ENCODE measurements around the gene ARL5A. TPM values are rescaled to one million over a fixed set of nuclear protein-coding genes. Genes with fewer than 3 reads are reported as not detected.

Gene ARL5A
- total RNA-seq, 2 experiments from 2014 or later = 54.6 to 63.2 TPM

DNA sequence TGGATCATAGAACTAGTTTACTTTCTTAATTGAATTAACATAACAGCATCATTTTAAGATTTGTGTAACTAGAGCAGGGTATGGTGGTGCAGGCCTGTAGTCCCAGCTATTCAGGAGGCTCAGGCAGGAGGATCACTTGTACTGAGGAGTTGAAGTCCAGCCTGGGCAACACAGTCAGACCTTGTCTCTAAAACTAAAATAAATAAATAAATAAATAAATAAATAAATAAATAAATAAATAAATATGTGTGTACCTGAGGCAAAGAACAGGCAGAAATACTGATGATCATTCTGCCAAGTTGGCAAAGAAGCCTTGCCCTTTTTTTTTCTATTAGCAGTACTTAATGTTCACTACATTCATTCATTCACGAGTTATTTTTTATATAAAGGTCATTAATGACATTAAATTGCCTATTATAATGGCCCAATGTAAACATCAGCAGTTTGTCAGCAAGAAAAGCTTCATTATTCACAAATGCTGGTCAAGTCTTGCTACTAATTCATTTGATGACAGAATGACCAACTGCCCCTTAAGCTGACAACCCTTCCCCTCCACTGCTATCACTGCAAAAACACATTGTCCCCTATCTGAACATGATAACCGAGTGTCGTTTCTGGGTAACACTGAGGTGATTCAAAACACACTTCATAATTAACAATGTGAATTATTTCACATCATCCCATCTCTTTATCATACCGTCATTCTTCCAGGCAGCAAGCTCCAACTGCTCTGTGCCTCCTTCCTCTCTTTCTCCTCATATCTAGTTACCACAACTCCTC lies 39.0 kb downstream of the ARL5A start:
- H3K9me3 Mint-ChIP-seq = no peaks in the 10 kb centered on the region
- H3K36me3 Mint-ChIP-seq = peaks cover 29% of the 10 kb centered on the region
- intact Hi-C loops (cut with micrococcal nuclease) = no loop called here
- DNase-seq = no peak
- CTCF ChIA-PET = interaction anchor here (0.6 kb wide), 1 partner anchor 15 kb away, joined by 4 read pairs; no protein-coding TSS in a partner anchor
- no peaks in the 10 kb centered on the region for H3K27me3 Mint-ChIP-seq
- H3K27ac Mint-ChIP-seq = no peak overlapping the region
- POLR2A ChIA-PET = no interaction called here
- no peak overlapping the region for H3K4me3 Mint-ChIP-seq
- H3K4me1 Mint-ChIP-seq (ENCODE audit: low read depth) = no peaks in the 10 kb centered on the region

DNA sequence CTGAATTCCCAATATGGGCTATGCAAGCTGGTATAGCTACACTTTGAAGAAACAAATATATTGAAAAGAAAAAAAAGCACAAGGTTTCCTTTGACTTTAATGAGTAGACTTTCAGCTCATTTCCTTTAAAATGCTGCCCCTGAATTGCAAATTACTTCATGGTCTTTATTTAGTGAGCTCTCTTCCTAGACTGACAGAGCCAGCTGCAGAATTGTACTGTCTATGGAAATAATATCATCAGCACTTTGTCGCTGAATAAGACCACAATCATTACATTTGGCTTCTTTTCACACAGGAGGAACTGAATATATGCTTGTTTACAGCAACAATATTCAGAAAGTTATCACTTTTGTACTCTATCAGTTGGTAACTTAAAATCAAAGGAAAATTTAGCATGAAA lies 41.7 kb downstream of the ARL5A start:
- Mint-ChIP-seq H3K27ac (no peak overlapping the region), H3K4me3 (no peak overlapping the region), H3K4me1 (ENCODE audit: low read depth) (no peaks in the 10 kb centered on the region), H3K36me3 (peaks cover 30% of the 10 kb centered on the region), H3K27me3 (no peaks in the 10 kb centered on the region), H3K9me3 (no peaks in the 10 kb centered on the region)
- POLR2A ChIA-PET = no interaction called here
- intact Hi-C loops (cut with micrococcal nuclease) = no loop called here
- no peak for DNase-seq
- CTCF ChIA-PET = interaction anchor here (0.6 kb wide), 1 partner anchor 95 kb away, joined by 4 read pairs; no protein-coding TSS in a partner anchor

DNA sequence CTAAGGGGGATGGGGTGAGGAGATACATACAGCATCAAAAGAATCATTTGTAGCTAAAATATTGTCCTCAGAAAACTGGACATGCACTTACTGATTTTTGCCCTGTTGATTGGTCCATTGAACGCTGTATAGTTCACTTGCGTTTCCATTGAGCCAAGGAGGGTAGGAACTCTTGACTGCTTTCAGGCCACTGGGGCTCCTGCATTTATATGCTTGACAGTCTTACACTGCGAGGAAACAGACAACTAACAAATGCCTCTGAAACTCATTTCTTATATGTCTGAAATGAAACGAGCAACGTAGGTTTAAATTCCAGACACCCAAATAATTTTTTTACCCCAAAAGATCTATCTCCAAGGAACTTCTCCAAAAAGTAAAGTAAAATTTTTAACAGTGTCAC lies 42.1 kb downstream of the ARL5A start:
- Mint-ChIP-seq H3K27me3 (no peaks in the 10 kb centered on the region), H3K36me3 (peaks cover 30% of the 10 kb centered on the region)

DNA sequence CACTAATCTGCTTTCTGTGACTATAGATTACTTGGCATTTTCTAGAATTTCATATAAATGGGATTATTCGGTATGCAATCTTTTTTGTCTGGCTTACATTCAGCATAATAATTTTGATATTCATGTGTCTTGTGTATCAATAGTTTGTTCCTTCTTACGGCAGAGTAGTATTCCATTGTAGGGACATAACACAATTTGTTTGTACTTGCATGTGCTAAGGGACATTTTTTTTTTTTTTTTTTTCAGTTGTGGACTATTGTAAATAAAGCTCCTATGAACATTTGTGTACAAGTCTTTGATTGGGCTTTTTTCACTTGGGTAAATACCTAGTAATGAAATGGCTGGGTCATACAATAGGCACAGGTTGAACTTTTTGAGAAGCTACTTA lies 45.1 kb downstream of the ARL5A start:
- no peak overlapping the region for H3K27ac Mint-ChIP-seq
- intact Hi-C loops (cut with micrococcal nuclease) = no loop called here
- CTCF ChIA-PET = no interaction called here
- H3K4me3 Mint-ChIP-seq = no peak overlapping the region
- H3K4me1 Mint-ChIP-seq (ENCODE audit: low read depth) = no peaks in the 10 kb centered on the region
- H3K36me3 Mint-ChIP-seq = peaks cover 49% of the 10 kb centered on the region
- H3K9me3 Mint-ChIP-seq = peaks cover 10% of the 10 kb centered on the region
- POLR2A ChIA-PET = no interaction called here
- no peaks in the 10 kb centered on the region for H3K27me3 Mint-ChIP-seq
- DNase-seq = no peak

More for the DNA sequence above, 42.1 kb downstream of the ARL5A start:
- ChIA-PET CTCF (interaction anchor here (0.6 kb wide), 1 partner anchor 363 kb away, joined by 3 read pairs; no protein-coding TSS in a partner anchor), POLR2A (no interaction called here)
- Mint-ChIP-seq H3K9me3 (no peaks in the 10 kb centered on the region), H3K4me1 (ENCODE audit: low read depth) (no peaks in the 10 kb centered on the region), H3K4me3 (no peak overlapping the region), H3K27ac (no peak overlapping the region)
- intact Hi-C loops (cut with micrococcal nuclease) = no loop called here
- no peak for DNase-seq

DNA sequence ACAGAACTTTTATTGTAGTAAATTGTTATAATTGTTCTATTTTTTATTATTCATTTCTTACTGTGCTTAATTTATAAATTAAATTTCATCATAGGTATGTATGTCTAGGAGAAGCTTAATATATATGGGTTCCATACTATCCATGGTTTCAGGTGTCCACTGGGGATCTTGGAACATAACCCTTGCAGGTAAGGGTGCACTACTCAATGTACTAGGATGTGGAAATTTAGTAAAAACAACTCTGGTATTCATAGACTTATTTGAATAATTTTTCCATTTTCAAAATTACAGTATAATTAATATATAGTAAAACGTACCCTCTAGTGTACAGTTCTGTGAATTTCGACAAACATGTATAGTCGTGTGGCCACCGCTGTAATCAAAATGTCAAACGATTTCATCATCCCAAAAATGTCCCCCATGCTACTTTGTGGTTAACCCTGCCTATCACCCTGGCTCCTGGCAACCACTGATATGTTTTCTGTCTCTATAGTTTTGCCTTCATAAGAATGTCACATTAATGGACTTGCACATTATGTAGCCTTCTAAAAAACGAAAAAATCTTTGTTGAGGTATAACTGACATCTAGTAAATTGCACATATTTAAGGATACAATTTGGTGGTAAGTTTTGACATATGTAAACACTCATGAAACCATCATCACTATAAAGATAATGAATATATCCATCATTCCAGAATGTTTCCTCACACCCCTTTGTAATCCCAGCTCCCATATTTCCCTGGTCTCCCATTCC lies 45.7 kb downstream of the ARL5A start:
- peaks cover 10% of the 10 kb centered on the region for H3K9me3 Mint-ChIP-seq
- no peak for DNase-seq
- H3K4me3 Mint-ChIP-seq = no peak overlapping the region
- H3K27ac Mint-ChIP-seq = no peak overlapping the region
- H3K4me1 Mint-ChIP-seq (ENCODE audit: low read depth) = no peaks in the 10 kb centered on the region
- no peaks in the 10 kb centered on the region for H3K27me3 Mint-ChIP-seq
- POLR2A ChIA-PET = no interaction called here
- peaks cover 50% of the 10 kb centered on the region for H3K36me3 Mint-ChIP-seq
- CTCF ChIA-PET = no interaction called here
- intact Hi-C loops (cut with micrococcal nuclease) = no loop called here

DNA sequence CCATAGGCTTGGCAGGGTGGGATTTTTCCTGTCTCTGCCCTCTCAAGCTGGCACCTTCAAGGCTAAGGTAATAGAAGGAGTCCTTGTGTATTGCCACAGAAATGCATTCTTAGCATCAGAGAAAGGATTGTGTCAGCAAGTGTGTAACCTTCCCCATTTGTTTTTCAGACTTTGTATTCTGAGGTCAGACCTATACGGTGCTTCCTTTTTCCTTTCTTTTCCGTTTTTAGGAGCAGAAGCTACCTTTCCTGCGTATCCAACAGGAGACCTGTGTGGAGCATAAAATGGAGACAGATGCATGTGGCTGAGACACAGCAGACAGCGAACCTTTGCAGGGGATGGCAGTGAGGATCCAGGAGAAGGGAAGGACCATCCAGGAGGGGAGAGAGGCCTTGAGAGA lies 46.6 kb downstream of the ARL5A start:
- no peaks in the 10 kb centered on the region for H3K27me3 Mint-ChIP-seq
- peaks cover 57% of the 10 kb centered on the region for H3K36me3 Mint-ChIP-seq
- intact Hi-C loops (cut with micrococcal nuclease) = no loop called here
- no peak overlapping the region for H3K27ac Mint-ChIP-seq
- H3K4me1 Mint-ChIP-seq (ENCODE audit: low read depth) = no peaks in the 10 kb centered on the region
- ChIA-PET POLR2A (no interaction called here), CTCF (no interaction called here)
- DNase-seq = no peak
- H3K4me3 Mint-ChIP-seq = no peak overlapping the region
- peaks cover 10% of the 10 kb centered on the region for H3K9me3 Mint-ChIP-seq

DNA sequence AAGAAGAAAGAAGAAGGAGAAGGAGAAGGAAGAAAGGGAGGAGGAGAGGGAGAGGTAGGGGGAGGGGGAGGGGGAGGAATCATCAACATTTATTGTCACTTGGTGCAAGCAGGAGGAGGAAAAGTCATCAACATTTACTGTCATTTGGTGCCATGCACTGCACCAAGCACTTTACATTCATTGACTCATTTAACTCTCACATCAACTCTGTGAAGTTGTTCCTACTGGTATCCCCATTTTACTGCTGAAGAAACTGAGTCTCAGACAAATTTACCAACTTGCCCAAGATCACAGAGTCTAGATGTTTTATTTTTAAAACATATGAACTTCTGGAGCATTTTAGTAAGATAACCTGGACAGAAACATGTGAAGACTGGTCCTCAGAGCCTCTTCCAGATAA lies 47.3 kb downstream of the ARL5A start:
- POLR2A ChIA-PET = no interaction called here
- H3K27ac Mint-ChIP-seq = no peak overlapping the region
- H3K4me1 Mint-ChIP-seq (ENCODE audit: low read depth) = no peaks in the 10 kb centered on the region
- CTCF ChIA-PET = no interaction called here
- H3K4me3 Mint-ChIP-seq = no peak overlapping the region
- no peak for DNase-seq
- H3K9me3 Mint-ChIP-seq = peaks cover 10% of the 10 kb centered on the region
- H3K36me3 Mint-ChIP-seq = peaks cover 65% of the 10 kb centered on the region
- intact Hi-C loops (cut with micrococcal nuclease) = no loop called here
- no peaks in the 10 kb centered on the region for H3K27me3 Mint-ChIP-seq

DNA sequence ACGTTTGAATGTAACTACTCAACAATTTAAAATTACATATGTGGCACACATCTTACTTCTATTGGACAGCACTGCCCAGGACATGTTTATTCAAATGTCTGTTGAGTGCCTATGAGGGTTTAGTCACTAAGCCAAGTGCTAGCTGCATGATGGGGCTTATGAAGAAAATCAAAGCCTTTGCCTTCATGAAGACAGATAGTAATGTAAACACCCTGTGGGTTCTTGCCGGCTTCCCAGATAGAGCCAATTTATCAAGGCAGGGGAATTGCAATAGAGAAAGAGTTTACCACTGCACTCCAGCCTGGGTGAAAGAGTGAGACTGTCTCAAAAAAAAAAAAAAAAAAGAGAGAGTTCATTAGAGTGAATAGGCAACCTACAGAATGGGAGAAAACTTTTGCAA lies 50.3 kb downstream of the ARL5A start:
- no peak for DNase-seq
- H3K27ac Mint-ChIP-seq = no peak overlapping the region
- ChIA-PET POLR2A (no interaction called here), CTCF (no interaction called here)
- peaks cover 10% of the 10 kb centered on the region for H3K9me3 Mint-ChIP-seq
- H3K4me3 Mint-ChIP-seq = no peak overlapping the region
- H3K36me3 Mint-ChIP-seq = peaks cover 54% of the 10 kb centered on the region
- H3K27me3 Mint-ChIP-seq = no peaks in the 10 kb centered on the region
- intact Hi-C loops (cut with micrococcal nuclease) = no loop called here
- peaks cover 4% of the 10 kb centered on the region for H3K4me1 Mint-ChIP-seq (ENCODE audit: low read depth)

DNA sequence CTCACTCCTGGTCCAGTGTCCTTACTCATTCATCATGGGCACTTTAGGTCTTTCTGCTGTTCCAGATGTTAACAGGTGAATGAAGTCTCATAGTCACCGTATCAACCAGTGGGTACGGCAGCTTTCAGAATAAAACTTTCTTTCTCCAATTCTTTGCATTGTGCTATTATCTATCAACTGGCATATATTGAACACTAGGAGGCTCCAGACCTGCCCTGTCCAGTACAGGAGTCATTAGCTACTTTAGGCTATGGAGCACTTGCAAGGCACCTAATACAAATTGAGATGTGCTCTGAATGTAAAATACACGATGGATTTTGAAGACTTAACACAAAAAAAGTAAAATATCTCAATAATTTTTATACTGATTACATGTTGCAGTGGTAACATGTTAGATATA lies 50.7 kb downstream of the ARL5A start:
- intact Hi-C loops (cut with micrococcal nuclease) = no loop called here
- CTCF ChIA-PET = no interaction called here

DNA sequence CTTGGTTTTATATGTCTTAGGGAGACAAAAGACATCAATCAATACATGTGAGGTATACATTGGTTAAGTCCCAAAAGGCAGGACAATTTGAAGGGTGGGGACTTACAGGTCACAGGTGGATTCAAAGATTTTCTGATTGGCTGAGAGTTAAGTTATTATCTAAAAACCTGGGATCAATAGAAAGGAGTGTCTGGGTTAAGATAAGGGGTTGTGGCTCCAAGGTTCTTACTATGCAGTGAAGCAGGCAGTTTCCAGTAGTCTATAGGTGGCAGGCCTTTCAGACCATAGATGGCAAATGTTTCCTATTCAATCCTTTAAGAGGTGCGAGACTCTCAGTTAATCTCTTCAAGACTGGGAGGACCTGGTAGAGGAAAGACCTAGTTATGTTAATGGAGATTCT lies 51.9 kb downstream of the ARL5A start:
- Mint-ChIP-seq H3K36me3 (peaks cover 46% of the 10 kb centered on the region), H3K4me3 (no peak overlapping the region), H3K27me3 (no peaks in the 10 kb centered on the region), H3K4me1 (ENCODE audit: low read depth) (peaks cover 4% of the 10 kb centered on the region), H3K27ac (no peak overlapping the region), H3K9me3 (peaks cover 10% of the 10 kb centered on the region)
- CTCF ChIA-PET = no interaction called here
- no peak for DNase-seq
- POLR2A ChIA-PET = no interaction called here
- intact Hi-C loops (cut with micrococcal nuclease) = no loop called here

More for the DNA sequence above, 50.7 kb downstream of the ARL5A start:
- no peak overlapping the region for H3K27ac Mint-ChIP-seq
- no peaks in the 10 kb centered on the region for H3K27me3 Mint-ChIP-seq
- POLR2A ChIA-PET = no interaction called here
- peaks cover 4% of the 10 kb centered on the region for H3K4me1 Mint-ChIP-seq (ENCODE audit: low read depth)
- H3K36me3 Mint-ChIP-seq = peaks cover 50% of the 10 kb centered on the region
- DNase-seq = no peak
- H3K9me3 Mint-ChIP-seq = peaks cover 10% of the 10 kb centered on the region
- H3K4me3 Mint-ChIP-seq = no peak overlapping the region

DNA sequence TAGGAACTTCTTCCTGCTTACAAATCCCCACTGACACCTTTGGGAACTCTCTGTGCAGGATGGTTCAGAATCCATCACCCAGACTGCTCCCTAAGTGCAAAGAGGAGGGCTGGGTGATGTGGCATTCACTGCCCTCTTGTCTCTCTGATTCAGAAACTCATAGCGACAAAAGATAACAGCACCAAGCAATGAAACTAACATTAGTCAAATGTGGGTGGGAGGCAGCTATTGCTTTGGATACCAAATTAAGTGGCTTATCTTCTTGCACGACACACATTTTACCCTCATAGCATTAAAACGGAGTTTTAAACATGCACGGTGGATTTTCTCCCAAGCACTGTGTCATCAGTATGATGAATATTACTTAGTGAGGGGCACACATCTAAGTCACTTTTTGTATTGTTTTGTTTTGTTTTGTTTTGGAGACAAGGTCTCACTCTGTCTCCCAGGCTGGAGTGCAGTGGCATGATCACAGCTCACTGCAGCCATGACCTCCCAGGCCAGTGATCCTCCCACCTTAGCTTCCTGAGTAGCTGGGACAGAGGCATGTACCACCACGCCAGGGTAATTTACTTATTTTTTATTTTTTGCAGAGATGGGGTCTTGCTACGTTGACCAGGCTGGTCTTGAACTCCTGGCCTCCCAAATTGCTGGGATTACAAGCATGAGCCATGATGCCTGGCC lies 53.0 kb downstream of the ARL5A start:
- ChIA-PET POLR2A (no interaction called here), CTCF (no interaction called here)
- Mint-ChIP-seq H3K4me3 (no peak overlapping the region), H3K9me3 (peaks cover 10% of the 10 kb centered on the region), H3K4me1 (ENCODE audit: low read depth) (peaks cover 4% of the 10 kb centered on the region), H3K27ac (no peak overlapping the region), H3K36me3 (peaks cover 41% of the 10 kb centered on the region), H3K27me3 (no peaks in the 10 kb centered on the region)
- DNase-seq = no peak
- intact Hi-C loops (cut with micrococcal nuclease) = no loop called here

DNA sequence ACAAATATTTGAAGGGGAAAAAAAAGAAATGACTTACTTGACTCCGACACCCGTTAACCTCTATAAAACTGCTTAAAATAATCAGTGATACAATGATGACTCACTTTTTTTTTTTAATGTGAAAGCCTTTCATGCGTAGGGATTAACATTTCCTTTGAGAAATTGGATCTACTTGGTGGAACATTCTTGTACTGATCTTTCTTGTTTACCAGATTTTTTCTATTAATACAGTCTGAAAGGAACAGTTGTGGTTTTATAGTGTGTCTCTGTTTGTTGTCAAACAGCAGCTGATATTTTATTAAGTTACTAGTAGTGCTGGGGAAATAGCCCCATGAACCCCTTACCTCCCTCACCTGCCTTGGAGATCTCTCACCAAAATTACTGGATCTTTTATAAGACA lies 53.7 kb downstream of the ARL5A start:
- no peak for DNase-seq
- ChIA-PET POLR2A (no interaction called here), CTCF (no interaction called here)
- Mint-ChIP-seq H3K9me3 (peaks cover 4% of the 10 kb centered on the region), H3K27me3 (no peaks in the 10 kb centered on the region), H3K27ac (no peak overlapping the region), H3K4me1 (ENCODE audit: low read depth) (peaks cover 4% of the 10 kb centered on the region), H3K4me3 (no peak overlapping the region), H3K36me3 (peaks cover 34% of the 10 kb centered on the region)
- intact Hi-C loops (cut with micrococcal nuclease) = no loop called here
